SK-N-MC (cell line): ENCODE data around the gene DRC3.

ENCODE experiments used
- DNase-seq: peaks from one replicate; pipeline ENCODE4 v3.0.0-alpha.2; 2011; ENCODE audit warnings: low read depth, low spot score
- H3K27ac ChIP-seq: fragments of 200-600 bp; sonication (generic); 2 replicates; pipeline ENCODE4 v1.5.1; 2016; ENCODE audit warnings: mixed run types
- H3K36me3 ChIP-seq: fragments of 200-600 bp; sonication (generic); 2 replicates; pipeline ENCODE4 v1.6.1; 2017; ENCODE audit warnings: antibody characterized with exemption, low read length, mixed read lengths; ENCODE audit not compliant: insufficient read depth
- H3K4me3 ChIP-seq: fragments of 200-600 bp; sonication (generic); 2 replicates; pipeline ENCODE4 v1.5.1; 2016
- H3K9ac ChIP-seq: fragments of 200-600 bp; sonication (generic); 2 replicates; pipeline ENCODE4 v1.8.0; 2017; ENCODE audit warnings: mixed run types, mixed read lengths; ENCODE audit not compliant: insufficient read length
- H3K9me3 ChIP-seq: fragments of 200-600 bp; sonication (generic); 2 replicates; pipeline ENCODE4 v1.6.1; 2017; ENCODE audit warnings: low read depth, mild to moderate bottlenecking, antibody characterized with exemption, low read length, moderate library complexity, mixed read lengths
- EZH2 ChIP-seq: fragments of 200-600 bp; sonication (generic); IDR thresholded peaks from one replicate; pipeline ENCODE4 v1.6.1; 2017; ENCODE audit warnings: antibody characterized with exemption
- FOXP2 ChIP-seq: optimal IDR thresholded peaks from 2 replicates; pipeline ENCODE3; 2011; ENCODE audit warnings: mild to moderate bottlenecking, moderate library complexity; ENCODE audit not compliant: insufficient read depth; ENCODE audit errors: extremely low read length, control extremely low read depth
- POLR2AphosphoS5 ChIP-seq: IDR thresholded peaks from 2 replicates; pipeline ENCODE4 v1.6.1; 2012; ENCODE audit warnings: mild to moderate bottlenecking, low read depth, low read length, borderline replicate concordance

The DRC3 gene

DNA sequence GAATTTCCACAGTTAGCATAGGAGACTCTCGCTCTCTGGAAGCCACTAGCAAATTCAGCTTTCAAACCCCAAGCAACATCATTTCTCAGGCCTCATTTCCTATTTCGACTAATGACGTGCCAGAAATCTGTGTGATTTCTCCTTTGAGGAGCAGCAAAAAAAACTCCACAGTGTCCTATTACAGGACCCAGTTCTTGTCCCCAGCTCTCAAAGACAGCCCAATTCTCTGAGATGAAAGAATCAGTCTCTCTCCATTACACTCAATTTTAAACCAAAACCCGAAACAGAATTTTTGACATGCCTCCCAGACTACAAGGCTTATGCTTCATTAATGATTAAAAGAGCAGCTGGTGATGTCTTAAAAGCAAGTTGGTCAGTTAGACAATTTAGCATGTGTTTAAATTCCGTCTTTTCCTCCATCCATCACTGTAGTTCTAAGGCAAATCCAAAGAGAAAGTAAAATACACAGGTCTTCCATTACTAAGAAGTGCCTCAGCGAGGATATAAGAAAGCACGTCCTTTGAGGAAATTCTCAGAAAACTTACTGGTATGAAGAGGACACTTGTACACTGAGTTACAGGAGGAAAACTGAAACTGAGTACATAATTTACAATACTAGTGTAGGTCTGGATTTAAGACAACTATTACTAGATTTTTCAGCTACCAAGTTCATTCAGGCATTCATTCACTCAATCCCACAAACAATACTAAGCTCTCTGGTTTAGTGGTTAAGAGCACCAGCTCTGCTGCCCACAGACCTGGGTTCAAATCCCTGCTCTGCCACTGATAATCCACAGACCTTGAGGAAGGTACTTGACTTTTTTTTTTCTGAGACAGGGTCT, 12.9 kb upstream of the DRC3 start:
- no peak for TF ChIP-seq POLR2AphosphoS5
- DNase-seq: no peak
- no peak overlapping the region for H3K27ac ChIP-seq
- no peak overlapping the region for H3K4me3 ChIP-seq
- no peak overlapping the region for H3K9ac ChIP-seq
- no peaks in the 10 kb centered on the region for H3K36me3 ChIP-seq
- no peaks in the 10 kb centered on the region for H3K9me3 ChIP-seq

DNA sequence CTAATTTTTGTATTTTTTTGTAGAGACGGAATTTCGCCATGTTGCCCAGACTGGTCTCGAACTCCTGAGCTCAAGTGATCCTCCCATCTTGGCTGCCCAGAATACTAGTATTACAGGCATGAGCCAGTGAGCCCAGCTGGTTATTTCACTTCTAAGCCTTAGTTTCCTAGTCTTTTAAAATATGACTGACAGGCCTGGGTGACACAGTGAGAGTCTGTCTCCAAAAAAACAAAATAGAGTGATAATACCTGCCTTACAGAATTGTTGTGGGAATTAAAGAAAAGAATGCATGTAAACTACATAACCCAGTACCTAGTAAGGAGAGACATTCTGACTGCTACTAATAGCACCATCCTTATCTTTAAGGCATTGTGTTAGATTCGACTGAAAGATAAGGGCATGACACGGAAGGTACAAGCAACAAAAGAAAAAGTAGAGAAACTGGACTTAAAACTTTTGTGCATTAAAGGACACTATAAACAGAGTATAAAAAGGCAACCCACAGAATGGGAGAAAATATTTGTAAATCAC, 12.1 kb upstream of the DRC3 start:
- Histone ChIP-seq H3K36me3 (no peaks in the 10 kb centered on the region), H3K27ac (no peak overlapping the region), H3K9me3 (no peaks in the 10 kb centered on the region), H3K9ac (no peak overlapping the region), H3K4me3 (no peak overlapping the region)
- no peak for DNase-seq
- TF ChIP-seq POLR2AphosphoS5: no peak

DNA sequence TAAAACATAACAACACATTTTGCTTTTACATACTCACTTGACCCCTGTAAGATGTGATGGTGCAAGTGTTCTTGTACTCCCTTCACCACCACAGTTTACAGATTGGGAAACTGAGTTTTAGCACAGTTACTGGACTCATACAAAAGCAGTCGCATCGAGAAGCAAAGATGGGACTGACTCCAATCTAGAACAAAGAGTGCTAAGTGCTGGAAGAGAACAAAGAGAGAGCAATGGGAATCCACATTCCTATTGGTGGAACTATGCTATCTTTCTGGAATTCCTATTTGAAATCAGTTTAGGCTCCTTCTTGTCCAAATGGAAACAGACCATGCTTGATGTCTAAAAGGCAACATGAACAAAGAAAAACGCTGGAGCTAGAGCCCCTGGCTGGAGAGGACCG, 9.6 kb upstream of the DRC3 start:
- TF ChIP-seq FOXP2: no peak
- TF ChIP-seq EZH2: no peak
- no peak for TF ChIP-seq POLR2AphosphoS5
- no peak for DNase-seq
- H3K9ac ChIP-seq: no peak overlapping the region
- no peak overlapping the region for H3K27ac ChIP-seq
- H3K9me3 ChIP-seq: no peaks in the 10 kb centered on the region
- H3K4me3 ChIP-seq: no peak overlapping the region
- H3K36me3 ChIP-seq: no peaks in the 10 kb centered on the region

DNA sequence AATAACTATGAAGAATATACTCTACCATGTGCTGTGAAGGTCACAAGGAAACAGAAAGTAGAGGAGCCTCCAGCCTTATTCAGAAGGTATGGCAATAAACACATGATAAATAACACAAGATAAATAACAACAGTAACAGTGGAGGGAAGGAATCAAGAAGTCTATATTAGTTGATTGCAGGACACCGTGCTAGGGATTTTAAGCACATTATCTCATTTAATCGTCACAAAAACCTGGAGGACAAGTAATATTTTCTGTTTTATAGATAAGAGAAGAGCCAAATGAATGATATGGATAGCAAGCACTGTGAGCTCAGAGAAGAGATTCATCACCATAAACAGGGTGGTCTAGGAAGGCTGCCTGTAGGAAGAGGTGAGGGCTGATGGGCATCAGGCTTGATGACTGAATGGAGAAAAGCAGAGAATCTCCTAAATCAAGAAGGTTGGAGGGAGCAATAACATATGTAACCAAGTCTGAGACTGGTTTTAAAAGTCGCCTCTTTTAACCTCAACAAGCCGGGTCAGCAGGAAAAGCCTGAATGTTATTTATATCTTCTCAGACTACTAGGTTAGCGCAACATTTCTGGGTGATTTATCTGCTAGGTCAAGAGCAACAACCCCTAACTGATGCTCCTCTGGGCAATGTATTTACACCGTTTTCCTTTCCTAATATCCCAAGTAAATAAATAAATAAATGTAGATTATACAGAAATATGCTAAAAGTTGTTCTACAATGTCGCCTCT, 8.8 kb upstream of the DRC3 start:
- no peak for TF ChIP-seq POLR2AphosphoS5
- TF ChIP-seq EZH2: no peak
- TF ChIP-seq FOXP2: no peak
- no peak overlapping the region for H3K27ac ChIP-seq
- no peak for DNase-seq
- no peaks in the 10 kb centered on the region for H3K36me3 ChIP-seq
- no peak overlapping the region for H3K4me3 ChIP-seq
- no peaks in the 10 kb centered on the region for H3K9me3 ChIP-seq
- H3K9ac ChIP-seq: no peak overlapping the region

DNA sequence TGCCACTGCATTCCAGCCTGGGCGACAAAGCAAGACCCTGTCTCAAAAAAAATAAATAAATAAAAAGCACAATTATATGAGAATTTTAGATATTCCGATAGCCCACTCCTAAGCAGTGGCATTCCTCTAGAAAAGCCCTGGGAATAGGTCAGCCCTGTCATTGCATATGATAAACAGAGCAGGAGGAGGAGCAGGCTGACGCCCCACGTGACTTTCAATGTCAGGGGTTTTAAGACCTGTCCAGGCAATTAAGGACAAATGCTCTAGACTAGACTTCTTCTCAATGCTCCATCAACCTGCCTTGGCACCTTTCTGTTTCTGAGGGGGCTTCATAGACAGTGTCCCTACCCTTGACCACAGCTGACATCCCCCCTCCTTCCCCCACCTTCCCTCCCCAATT, 8.0 kb upstream of the DRC3 start:
- TF ChIP-seq FOXP2 (no peak), POLR2AphosphoS5 (no peak), EZH2 (no peak)
- Histone ChIP-seq H3K9me3 (no peaks in the 10 kb centered on the region), H3K36me3 (no peaks in the 10 kb centered on the region), H3K27ac (no peak overlapping the region), H3K9ac (no peak overlapping the region), H3K4me3 (no peak overlapping the region)
- DNase-seq: no peak

DNA sequence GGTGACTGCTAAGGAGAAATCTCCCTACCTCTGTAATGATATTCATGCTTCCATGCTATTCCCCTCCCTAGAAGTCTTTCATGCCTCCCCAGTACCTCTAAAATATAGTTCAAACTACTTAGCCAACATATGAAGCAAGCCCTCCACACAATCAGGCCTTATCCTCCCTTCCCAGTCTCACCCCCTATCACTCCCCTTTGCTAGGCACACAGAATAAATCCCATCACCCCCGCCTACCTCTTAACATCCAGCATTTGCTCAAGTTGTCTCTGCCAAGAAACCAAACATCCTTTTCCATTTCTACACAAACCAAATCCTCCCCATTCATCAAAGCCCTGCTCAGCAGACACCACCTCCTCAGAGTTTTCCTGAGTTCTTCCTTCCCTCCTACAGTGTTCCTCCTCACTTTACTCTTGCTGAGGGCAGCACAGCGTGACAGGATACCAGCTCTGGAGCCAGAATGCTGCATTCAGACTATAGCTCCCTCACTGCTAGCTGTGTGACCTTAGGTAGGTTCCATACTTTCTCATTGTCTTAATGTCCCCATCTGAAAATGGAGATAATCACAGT, 7.4 kb upstream of the DRC3 start:
- TF ChIP-seq FOXP2: no peak
- no peak for TF ChIP-seq EZH2
- no peak for TF ChIP-seq POLR2AphosphoS5
- no peaks in the 10 kb centered on the region for H3K9me3 ChIP-seq
- DNase-seq: no peak
- H3K4me3 ChIP-seq: no peak overlapping the region
- no peak overlapping the region for H3K9ac ChIP-seq
- no peak overlapping the region for H3K27ac ChIP-seq
- H3K36me3 ChIP-seq: no peaks in the 10 kb centered on the region

DNA sequence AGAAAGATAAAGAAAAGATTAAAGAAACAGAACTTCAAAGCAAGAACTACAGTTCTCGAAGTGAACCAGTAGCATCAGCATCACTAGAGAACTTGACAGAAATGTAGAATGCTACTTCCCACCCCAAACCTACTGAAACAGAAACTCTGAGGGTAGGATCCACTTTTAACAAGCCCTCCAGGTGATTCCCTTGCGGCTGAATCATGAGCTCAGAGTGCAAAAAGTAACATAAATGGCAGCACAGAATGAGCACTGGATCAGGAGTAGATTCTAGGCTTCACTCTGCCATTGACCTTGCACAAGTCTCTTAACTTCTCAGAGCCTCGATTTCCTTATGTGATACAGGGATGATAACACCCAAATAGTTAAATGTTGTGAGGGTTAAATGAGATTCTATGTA, 6.3 kb upstream of the DRC3 start:
- no peak for DNase-seq
- H3K27ac ChIP-seq: no peak overlapping the region
- no peak overlapping the region for H3K9ac ChIP-seq
- TF ChIP-seq POLR2AphosphoS5: no peak
- no peak for TF ChIP-seq FOXP2
- no peak for TF ChIP-seq EZH2
- H3K4me3 ChIP-seq: no peak overlapping the region
- H3K36me3 ChIP-seq: no peaks in the 10 kb centered on the region
- H3K9me3 ChIP-seq: no peaks in the 10 kb centered on the region

DNA sequence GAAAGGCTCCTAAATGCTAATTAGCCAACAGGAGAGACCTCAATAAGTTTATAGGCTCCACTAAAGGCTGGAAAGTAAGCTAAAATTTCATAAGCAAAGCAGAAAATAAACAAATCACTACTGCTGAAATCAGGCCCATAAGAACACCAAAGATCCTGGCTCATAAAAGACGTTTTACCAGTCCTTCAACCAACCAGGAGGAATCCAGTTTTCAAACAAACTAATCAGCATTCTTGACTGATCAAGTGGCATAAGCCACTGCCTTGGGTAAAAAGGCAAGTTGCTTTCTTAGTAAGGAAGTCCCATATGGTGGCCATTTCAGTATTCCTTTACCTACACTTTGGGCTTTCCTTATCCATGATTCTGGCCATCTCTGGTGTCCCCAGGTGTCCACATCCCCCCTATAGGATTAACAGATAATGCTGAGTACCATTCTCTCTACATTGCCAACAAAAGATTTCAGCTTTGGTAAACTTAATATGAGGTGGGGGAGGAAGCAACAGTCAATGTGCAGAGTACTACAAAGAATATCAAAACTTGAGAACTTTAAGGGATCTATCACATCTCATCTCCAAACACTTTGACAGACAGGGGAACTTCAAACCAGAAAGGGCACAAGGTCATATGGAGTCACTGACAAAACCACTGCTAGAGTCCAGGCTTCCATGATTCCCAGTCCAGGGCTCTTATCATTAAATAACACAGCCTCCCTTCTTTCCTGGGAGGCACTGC, 1.8 kb upstream of the DRC3 start:
- no peak for DNase-seq
- Histone ChIP-seq H3K27ac (no peak overlapping the region), H3K36me3 (no peaks in the 10 kb centered on the region), H3K4me3 (peak overlapping the region; percentile 82), H3K9ac (peak overlapping the region; percentile 33), H3K9me3 (no peaks in the 10 kb centered on the region)
- TF ChIP-seq FOXP2: no peak
- TF ChIP-seq POLR2AphosphoS5: no peak
- TF ChIP-seq EZH2: no peak
